HepG2 (cell line): Measurements from ENCODE around the gene AQP7. TPM values are rescaled to one million over a fixed set of nuclear protein-coding genes. Genes with fewer than 3 reads are reported as not detected.

Experiments used
- ATAC-seq: fragments of 200-7000 bp; cut with Tn5 transposase; 3 replicates; pipeline ENCODE4 v1.9.1; 2020; ENCODE audit warnings: mild to moderate bottlenecking, moderate library complexity
- BruUV-seq: library from RNA; stranded (reverse); fragments of 400-500 nt; replicated peaks from 2 replicates; lab custom pipeline; 2021; lab: Mats Ljungman, UMichigan
- CTCF ChIA-PET: fragments of 300-600 bp; formaldehyde crosslinking; extraction: SDS; loops from one replicate; lab custom pipeline; 2021; ENCODE audit warnings: low total read pairs, inconsistent platforms, low intra/inter-chr PET ratio; lab: Yijun Ruan, JAX
- POLR2A ChIA-PET: fragments of 350-600 bp; sonication (Branson Sonifier 250); formaldehyde crosslinking; loops from one replicate; lab custom pipeline; 2020; ENCODE audit warnings: antibody characterized with exemption, inconsistent platforms; lab: Yijun Ruan, JAX
- DNase-seq: peaks from one replicate; pipeline ENCODE4 v3.0.0-alpha.2; 2015; ENCODE audit warnings: low spot score
- FAIRE-seq: peaks from 3 replicates; lab custom pipeline; 2011; peaks lifted over from hg19 to GRCh38; lab: Jason Lieb, UNC
- H2AFZ ChIP-seq: one replicate; pipeline ENCODE4 v1.6.1; 2011; ENCODE audit warnings: low read length, inconsistent platforms
- H3K27ac ChIP-seq: fragments of 300-600 bp; 3 replicates; pipeline ENCODE4 v1.8.0; 2011; ENCODE audit warnings: mixed run types, mild to moderate bottlenecking, mixed read lengths, low read length, inconsistent platforms; ENCODE audit not compliant: insufficient read depth; ENCODE audit errors: extremely low read length
- H3K27me3 ChIP-seq, 2 experiments: fragments of 200-600 bp in 1 of 2; 2 replicates in 1 of 2; 3 replicates in 1 of 2; pipeline versions ENCODE4 v1.6.0 to v1.8.0; 2011; ENCODE audit warnings: low read length in 2 of 2, mild to moderate bottlenecking in 2 of 2, moderate library complexity in 2 of 2, inconsistent platforms in 1 of 2; ENCODE audit not compliant: insufficient read depth in 2 of 2, control insufficient read depth in 1 of 2
- H3K36me3 ChIP-seq, 2 experiments: fragments of 200-600 bp in 1 of 2; replicated peaks in 1 of 2; 2 replicates in 1 of 2; 3 replicates in 1 of 2; pipeline versions ENCODE4 v1.5.1 to v1.8.0; 2011; ENCODE audit warnings: low read length in 2 of 2, inconsistent platforms in 1 of 2; ENCODE audit not compliant: insufficient read depth in 2 of 2, control insufficient read depth in 1 of 2
- H3K4me1 ChIP-seq: 2 replicates; pipeline ENCODE4 v1.5.1; 2012; ENCODE audit warnings: low read length, inconsistent platforms; ENCODE audit not compliant: insufficient read depth
- H3K4me2 ChIP-seq: 2 replicates; pipeline ENCODE4 v1.6.0; 2011; ENCODE audit warnings: low read depth, low read length, inconsistent platforms
- H3K4me3 ChIP-seq, 3 experiments: fragments of 200-600 bp in 1 of 3; sonication (generic), shearing (Covaris generic) in 1 of 3; replicated peaks in 1 of 3; 2 replicates each; pipeline ENCODE4 v1.5.1; 2011 to 2016; ENCODE audit warnings: low read length in 3 of 3, inconsistent platforms in 2 of 3, low read depth in 2 of 3, mild to moderate bottlenecking in 2 of 3, control low read depth in 1 of 3, mixed read lengths in 1 of 3; ENCODE audit not compliant: insufficient read depth in 1 of 3
- H3K79me2 ChIP-seq: one replicate; pipeline ENCODE4 v1.6.1; 2011; ENCODE audit warnings: low read length, inconsistent platforms; ENCODE audit not compliant: insufficient read depth
- H3K9ac ChIP-seq: 2 replicates; pipeline ENCODE4 v1.6.0; 2011; ENCODE audit warnings: mild to moderate bottlenecking, low read depth, low read length, inconsistent platforms; ENCODE audit not compliant: insufficient read depth
- H3K9me3 ChIP-seq: 2 replicates; pipeline ENCODE4 v1.5.1; 2012; ENCODE audit warnings: mild to moderate bottlenecking, low read length
- H4K20me1 ChIP-seq: 2 replicates; pipeline ENCODE4 v1.6.0; 2011; ENCODE audit warnings: inconsistent platforms, mild to moderate bottlenecking, low read length, moderate library complexity; ENCODE audit not compliant: insufficient read depth
- CBFB ChIP-seq: sonication (generic); formaldehyde crosslinking; IDR thresholded peaks from 2 replicates; pipeline ENCODE4 v1.4.0; 2020; ENCODE audit warnings: missing genetic modification reagents
- HNRNPLL ChIP-seq: fragments of 200-400 bp; formaldehyde crosslinking; IDR thresholded peaks from 2 replicates; pipeline ENCODE4 v1.6.1; 2017; ENCODE audit warnings: mild to moderate bottlenecking, low read depth, low read length; ENCODE audit not compliant: poor library complexity, severe bottlenecking
- ZNF24 ChIP-seq: fragments of 450-650 bp; IDR thresholded peaks from 2 replicates; pipeline ENCODE4 v1.6.1; 2017; ENCODE audit warnings: antibody characterized with exemption, mild to moderate bottlenecking
- ZNF253 ChIP-seq: sonication (generic); formaldehyde crosslinking; IDR thresholded peaks from 2 replicates; pipeline ENCODE4 v1.8.0; 2022; ENCODE audit warnings: mild to moderate bottlenecking, missing genetic modification reagents, borderline replicate concordance
- ZNF382 ChIP-seq: sonication (generic); formaldehyde crosslinking; IDR thresholded peaks from 2 replicates; pipeline ENCODE4 v1.5.0; 2020; ENCODE audit warnings: missing genetic modification reagents, mild to moderate bottlenecking, borderline replicate concordance
- ZNF501 ChIP-seq: sonication (generic); formaldehyde crosslinking; IDR thresholded peaks from 2 replicates; pipeline ENCODE4 v1.5.1; 2020; ENCODE audit warnings: mild to moderate bottlenecking, moderate library complexity, missing genetic modification reagents
- ZNF615 ChIP-seq: sonication (generic); formaldehyde crosslinking; IDR thresholded peaks from 2 replicates; pipeline ENCODE4 v1.5.0; 2020; ENCODE audit warnings: mild to moderate bottlenecking, missing genetic modification reagents, borderline replicate concordance
- ZNF776 ChIP-seq: sonication (generic); formaldehyde crosslinking; IDR thresholded peaks from 2 replicates; pipeline ENCODE4 v1.4.0; 2020; ENCODE audit warnings: mild to moderate bottlenecking, missing genetic modification reagents
- ZNF788 ChIP-seq: sonication (generic); formaldehyde crosslinking; IDR thresholded peaks from 2 replicates; pipeline ENCODE4 v1.5.0; 2020; ENCODE audit warnings: mild to moderate bottlenecking, missing genetic modification reagents, borderline replicate concordance
- WGBS: methylation state at CpG from one replicate; pipeline ENCODE4 v1.1.6; 2017; ENCODE audit warnings: low lambda C conversion rate; 5-methylcytosine and 5-hydroxymethylcytosine counted together
- in situ Hi-C: cut with HindIII; loops from 2 replicates; pipeline ENCODE4 v1.10.0; 2017; ENCODE audit warnings: low pct_unique_long_range_greater_than_20kb; ENCODE audit not compliant: extremely low pct_ligation_motif_present
- intact Hi-C: fragments of 100-400 bp; cut with micrococcal nuclease; formaldehyde crosslinking; loops from one replicate; pipeline ENCODE4 v1.10.0; 2022; ENCODE audit not compliant: unreplicated experiment
- polyA plus RNA-seq, 8 experiments: library from polyadenylated mRNA; depleted of rRNA in 3 of 8; stranded (reverse) in 7 of 8; unstranded in 1 of 8; fragments of >200 nt; fragmentation: Illumina TruSeq in 4 of 8; extraction: Trizol in 4 of 8; gene quantifications; 2 replicates each; pipeline versions ENCODE4 v1.2.1 to v1.2.3, GENCODE V29; 2011 to 2016; ENCODE audit warnings: low read depth in 4 of 8, missing spikeins in 1 of 8, mixed read lengths in 1 of 8; ENCODE audit not compliant: insufficient read depth in 1 of 8
- total RNA-seq, 5 experiments: library from RNA; depleted of rRNA; stranded (reverse); fragments of >200 nt; fragmentation: Illumina TruSeq; extraction: Trizol; gene quantifications; 2 replicates each; pipeline ENCODE4 v1.2.3, GENCODE V29; 2016; ENCODE audit warnings: low read depth in 1 of 5
- TF ChIP-seq, protein P1 (sequence below): IDR thresholded peaks from 2 replicates; pipeline ENCODE4 v1.6.1; 2012; ENCODE audit warnings: low read depth, low read length, improper control_type of control experiment

AQP7 gene
- total and polyA plus RNA-seq, 2 of the 13 experiments (the other 11 are each of a cell fraction or from before 2014, with no cell fraction given), result 1.9 to 2.1 TPM

DNA sequence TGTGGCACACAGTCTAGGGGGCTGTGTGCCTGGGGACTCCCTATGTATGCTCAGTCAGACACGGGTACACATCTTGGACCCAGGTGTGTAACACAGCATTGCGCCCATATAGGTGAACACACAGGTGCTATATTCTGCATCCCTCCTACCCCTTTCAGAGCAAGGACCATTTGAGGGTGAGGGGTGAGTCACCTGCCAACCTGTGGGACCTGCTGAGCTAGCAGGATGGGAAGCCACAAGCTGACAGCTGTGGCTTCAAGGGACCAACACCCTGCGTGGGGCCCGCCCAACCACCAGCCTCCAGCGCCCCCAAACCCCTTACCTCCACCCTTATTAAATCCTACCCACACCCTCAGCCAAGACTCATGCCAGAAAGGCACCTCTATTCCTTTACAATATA is 14.6 kb upstream of the AQP7 start:
- no peak overlapping the region for H2AFZ ChIP-seq
- H3K4me2 ChIP-seq, result no peak overlapping the region
- no peak overlapping the region for H3K27ac ChIP-seq
- POLR2A ChIA-PET, result interaction anchor here (2.1 kb wide), 1 partner anchor 50 kb away, joined by 9 read pairs; no protein-coding TSS in a partner anchor
- no peak for ATAC-seq
- BruUV-seq, result no TSS peak
- WGBS, result 43% methylated on average over 5 of the region's 5 CpGs
- H3K9ac ChIP-seq, result no peak overlapping the region
- no peak for DNase-seq
- H3K4me3 ChIP-seq, result no peak overlapping the region
- peaks cover 3 to 52% of the 10 kb centered on the region in 2 experiments; a peak in 4 of 5 replicates for H3K27me3 ChIP-seq
- H3K9me3 ChIP-seq, result no peaks in the 10 kb centered on the region
- TF ChIP-seq, protein P1, sequence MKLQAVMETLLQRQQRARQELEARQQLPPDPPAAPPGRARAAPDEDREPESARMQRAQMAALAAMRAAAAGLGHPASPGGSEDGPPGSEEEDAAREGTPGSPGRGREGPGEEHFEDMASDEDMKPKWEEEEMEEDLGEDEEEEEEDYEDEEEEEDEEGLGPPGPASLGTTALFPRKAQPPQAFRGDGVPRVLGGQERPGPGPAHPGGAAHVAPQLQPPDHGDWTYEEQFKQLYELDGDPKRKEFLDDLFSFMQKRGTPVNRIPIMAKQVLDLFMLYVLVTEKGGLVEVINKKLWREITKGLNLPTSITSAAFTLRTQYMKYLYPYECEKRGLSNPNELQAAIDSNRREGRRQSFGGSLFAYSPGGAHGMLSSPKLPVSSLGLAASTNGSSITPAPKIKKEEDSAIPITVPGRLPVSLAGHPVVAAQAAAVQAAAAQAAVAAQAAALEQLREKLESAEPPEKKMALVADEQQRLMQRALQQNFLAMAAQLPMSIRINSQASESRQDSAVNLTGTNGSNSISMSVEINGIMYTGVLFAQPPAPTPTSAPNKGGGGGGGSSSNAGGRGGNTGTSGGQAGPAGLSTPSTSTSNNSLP, result no peak
- no peak for TF ChIP-seq ZNF24
- no peak for TF ChIP-seq CBFB (CRISPR knock-in tag)
- TF ChIP-seq ZNF788 (CRISPR knock-in tag), result no peak
- no peak for TF ChIP-seq ZNF776 (CRISPR knock-in tag)
- no peak for TF ChIP-seq ZNF382 (CRISPR knock-in tag)
- no peak for TF ChIP-seq ZNF615 (CRISPR knock-in tag)
- TF ChIP-seq ZNF253 (CRISPR knock-in tag), result no peak
- TF ChIP-seq HNRNPLL, result no peak
- TF ChIP-seq ZNF501 (CRISPR knock-in tag), result no peak
- peaks cover 59% of the 10 kb centered on the region for H3K4me1 ChIP-seq
- CTCF ChIA-PET, result no interaction called here
- in situ Hi-C loops (no loop called here), intact Hi-C loops (loop anchor here (5.0 kb wide), 1 partner anchor 50 kb away; no protein-coding TSS in a partner anchor)
- no peak for FAIRE-seq
- no peaks in the 10 kb centered on the region for H3K79me2 ChIP-seq
- H4K20me1 ChIP-seq, result no peaks in the 10 kb centered on the region
- H3K36me3 ChIP-seq, result no peaks in the 10 kb centered on the region
